GM21390 (cell line): ENCODE measurements around the gene SORCS3.

Experiments
- ATAC-seq: cut with Tn5 transposase; IDR thresholded peaks from one replicate; pipeline ENCODE4 v1.9.1; 2021; ENCODE audit not compliant: unreplicated experiment

The SORCS3 gene

GRCh38 chr10:104643303-104643663 is 2.2 kb downstream of the SORCS3 start:
- no peak for ATAC-seq

- ATAC-seq = no peak
Measured at GRCh38 chr10:104646146-104646545, 5.1 kb downstream of the SORCS3 start.

- no peak for ATAC-seq
Measured at GRCh38 chr10:104648421-104648820, 7.3 kb downstream of the SORCS3 start.

- ATAC-seq = no peak
Measured at GRCh38 chr10:104650072-104650471, 9.0 kb downstream of the SORCS3 start.

- no peak for ATAC-seq
Measured at GRCh38 chr10:104650635-104651331, 9.7 kb downstream of the SORCS3 start.

GRCh38 chr10:104657036-104657435 is 15.9 kb downstream of the SORCS3 start:
- ATAC-seq = no peak

GRCh38 chr10:104657457-104657856 is 16.4 kb downstream of the SORCS3 start:
- ATAC-seq = no peak

GRCh38 chr10:104658067-104658466 is 17.0 kb downstream of the SORCS3 start:
- no peak for ATAC-seq

GRCh38 chr10:104659809-104660208 is 18.7 kb downstream of the SORCS3 start:
- ATAC-seq = no peak

- no peak for ATAC-seq
Measured at GRCh38 chr10:104663076-104663475, 22.0 kb downstream of the SORCS3 start.

- ATAC-seq = no peak
Measured at GRCh38 chr10:104663563-104663962, 22.5 kb downstream of the SORCS3 start.

GRCh38 chr10:104664205-104664604 is 23.1 kb downstream of the SORCS3 start:
- no peak for ATAC-seq

GRCh38 chr10:104665174-104665573 is 24.1 kb downstream of the SORCS3 start:
- no peak for ATAC-seq

- no peak for ATAC-seq
Measured at GRCh38 chr10:104666106-104666505, 25.0 kb downstream of the SORCS3 start.

- no peak for ATAC-seq
Measured at GRCh38 chr10:104676874-104677273, 35.8 kb downstream of the SORCS3 start.

GRCh38 chr10:104678658-104679057 is 37.6 kb downstream of the SORCS3 start:
- no peak for ATAC-seq

GRCh38 chr10:104680467-104681401 is 39.6 kb downstream of the SORCS3 start:
- ATAC-seq = no peak

- no peak for ATAC-seq
Measured at GRCh38 chr10:104681485-104681884, 40.4 kb downstream of the SORCS3 start.

- ATAC-seq = no peak
Measured at GRCh38 chr10:104683567-104683966, 42.5 kb downstream of the SORCS3 start.

GRCh38 chr10:104686829-104687228 is 45.7 kb downstream of the SORCS3 start:
- ATAC-seq = no peak

- no peak for ATAC-seq
Measured at GRCh38 chr10:104688251-104689042, 47.4 kb downstream of the SORCS3 start.
